SK-N-MC (cell line): ENCODE data around the gene DICER1.

Source experiments
- EZH2 ChIP-seq: fragments of 200-600 bp; sonication (generic); IDR thresholded peaks from one replicate; pipeline ENCODE4 v1.6.1; 2017; ENCODE audit warnings: antibody characterized with exemption
- POLR2AphosphoS5 ChIP-seq: IDR thresholded peaks from 2 replicates; pipeline ENCODE4 v1.6.1; 2012; ENCODE audit warnings: mild to moderate bottlenecking, low read depth, low read length, borderline replicate concordance

GRCh38 chr14:95052016-95052585 is 105.2 kb downstream of the DICER1 start:
- TF ChIP-seq POLR2AphosphoS5 (no peak), EZH2 (no peak)
